ENCODE results near the gene NRL. TPM values are rescaled to one million over a fixed set of nuclear protein-coding genes. Genes with fewer than 3 reads are reported as not detected.
A peak's percentile ranks its signal among the peaks of the same experiment; 100 is the strongest.

Gene NRL
- total and polyA plus RNA-seq, 9 of the 15 experiments (the other 6 are each of a cell fraction or from before 2014, with no cell fraction given) = 0.07 to 2.7 (median 1.4) TPM; not detected in 1

DNA sequence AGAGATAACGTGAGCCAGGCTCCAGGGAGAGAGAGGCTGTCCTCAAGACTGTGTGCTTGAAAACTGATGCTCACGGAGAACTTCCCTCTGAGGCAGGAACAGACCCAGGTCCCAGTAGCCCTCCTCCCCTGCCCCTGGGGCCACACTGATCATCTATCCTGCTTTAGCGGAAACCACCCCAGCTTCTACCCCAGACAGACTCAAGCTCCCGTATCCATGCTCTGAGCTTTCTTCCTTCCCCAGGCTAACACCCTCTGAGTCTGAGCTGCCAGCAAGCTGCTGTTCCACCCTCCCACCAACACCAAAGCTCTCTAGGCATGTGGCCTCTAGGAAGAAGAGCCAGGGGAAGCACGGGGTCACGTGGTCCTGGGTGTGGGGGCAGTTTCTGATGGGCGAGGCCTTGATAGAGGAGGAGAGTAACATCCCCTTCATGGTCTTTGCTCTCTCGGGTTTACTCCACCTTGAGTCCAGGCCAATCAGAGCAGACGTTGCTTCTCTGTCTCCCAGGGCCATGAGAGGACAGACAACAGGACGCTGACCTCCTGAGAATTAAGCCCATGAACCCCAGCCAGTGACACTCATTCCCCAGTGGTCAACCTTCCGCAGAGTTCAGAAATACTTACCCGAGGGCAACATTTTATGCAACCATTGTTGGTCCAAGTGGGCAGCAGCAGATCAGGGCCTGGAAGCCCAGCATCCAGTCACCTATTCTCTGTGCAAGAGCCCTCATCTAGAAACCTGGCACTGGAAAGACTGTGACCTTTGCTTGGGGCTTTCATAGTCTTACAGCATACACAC lies 19.3 kb downstream of the NRL start (continued):
- TF ChIP-seq, protein P1, sequence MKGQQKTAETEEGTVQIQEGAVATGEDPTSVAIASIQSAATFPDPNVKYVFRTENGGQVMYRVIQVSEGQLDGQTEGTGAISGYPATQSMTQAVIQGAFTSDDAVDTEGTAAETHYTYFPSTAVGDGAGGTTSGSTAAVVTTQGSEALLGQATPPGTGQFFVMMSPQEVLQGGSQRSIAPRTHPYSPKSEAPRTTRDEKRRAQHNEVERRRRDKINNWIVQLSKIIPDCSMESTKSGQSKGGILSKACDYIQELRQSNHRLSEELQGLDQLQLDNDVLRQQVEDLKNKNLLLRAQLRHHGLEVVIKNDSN (CRISPR knock-in tag; IDR thresholded peaks at IDR 0.05) = peak; percentile 95
- no peak for TF ChIP-seq FUS (optimal IDR thresholded peaks at IDR 0.05; ENCODE audit: low read depth, low read length)
- TF ChIP-seq NR2C1 (IDR thresholded peaks at IDR 0.05) = peak; percentile 37; the same call in 1 of the 2 replicates
- TF ChIP-seq NR2C1 (tag; IDR thresholded peaks at IDR 0.05) = 0 out of 2 replicates have a peak, but pooled peaks have one; percentile 31
- no peak for TF ChIP-seq NR2C2 (CRISPR knock-in tag; IDR thresholded peaks at IDR 0.05)
- peak; percentile 27; the same call in 1 of the 2 replicates for TF ChIP-seq NR2C2 (tag; IDR thresholded peaks at IDR 0.05)
- 0 out of 2 replicates have a peak, but pooled peaks have one; percentile 13 for TF ChIP-seq POLR2H (tag; IDR thresholded peaks at IDR 0.05; ENCODE audit: low read depth)
- no peak for TF ChIP-seq ZNF507 (tag; conservative IDR thresholded peaks at IDR 0.05)
- peak; percentile 32 for TF ChIP-seq BRD9 (IDR thresholded peaks at IDR 0.05; ENCODE audit: low read depth, partially characterized antibody)
- no peak for TF ChIP-seq YBX1 (IDR thresholded peaks at IDR 0.05)
- no peak for TF ChIP-seq FOXA1 (IDR thresholded peaks at IDR 0.05; ENCODE audit: borderline replicate concordance)
- TF ChIP-seq ZNF592 (IDR thresholded peaks at IDR 0.05) = peak; percentile 83; the same call in 1 of the 2 replicates
- TF ChIP-seq YY1 (IDR thresholded peaks at IDR 0.05; ENCODE audit: borderline replicate concordance in 1 of 3, control insufficient read depth in 1 of 3, extremely low read depth in 1 of 3, insufficient read depth in 3 of 3, insufficient read length in 1 of 3, insufficient replicate concordance in 2 of 3, low read depth in 1 of 3, low read length in 2 of 3) = peak in 1 of 3 experiments; percentile 7
- peak; percentile 64 for TF ChIP-seq SMAD1 (IDR thresholded peaks at IDR 0.05; ENCODE audit: low read depth, low read length, partially characterized antibody)
- TF ChIP-seq, protein P2, sequence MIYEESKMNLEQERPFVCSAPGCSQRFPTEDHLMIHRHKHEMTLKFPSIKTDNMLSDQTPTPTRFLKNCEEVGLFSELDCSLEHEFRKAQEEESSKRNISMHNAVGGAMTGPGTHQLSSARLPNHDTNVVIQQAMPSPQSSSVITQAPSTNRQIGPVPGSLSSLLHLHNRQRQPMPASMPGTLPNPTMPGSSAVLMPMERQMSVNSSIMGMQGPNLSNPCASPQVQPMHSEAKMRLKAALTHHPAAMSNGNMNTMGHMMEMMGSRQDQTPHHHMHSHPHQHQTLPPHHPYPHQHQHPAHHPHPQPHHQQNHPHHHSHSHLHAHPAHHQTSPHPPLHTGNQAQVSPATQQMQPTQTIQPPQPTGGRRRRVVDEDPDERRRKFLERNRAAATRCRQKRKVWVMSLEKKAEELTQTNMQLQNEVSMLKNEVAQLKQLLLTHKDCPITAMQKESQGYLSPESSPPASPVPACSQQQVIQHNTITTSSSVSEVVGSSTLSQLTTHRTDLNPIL (CRISPR knock-in tag; IDR thresholded peaks at IDR 0.05) = no peak
- peak; percentile 86 for TF ChIP-seq TAF1 (IDR thresholded peaks at IDR 0.05; ENCODE audit: control insufficient read depth, extremely low read depth, insufficient read depth, low read length, severe bottlenecking)
- peak; percentile 38; the same call in 1 of the 2 replicates for TF ChIP-seq POLR2G (IDR thresholded peaks at IDR 0.05; ENCODE audit: low read depth, low read length)
- TF ChIP-seq NBN (IDR thresholded peaks at IDR 0.05; ENCODE audit: low read depth) = 0 out of 2 replicates have a peak, but pooled peaks have one; percentile 42
